CD4-positive, alpha-beta T cell treated with Interferon gamma for 1 hour (primary cell): ENCODE results near the gene KCNK5.

ENCODE experiments used
- DNase-seq: peaks from one replicate; pipeline ENCODE4 v3.0.0-alpha.2; 2020

Gene KCNK5

GRCh38 chr6:39228992-39229767, at the start of gene KCNK5:
KCNK5 (minus strand) TSS chr6:39229475; CDS start chr6:39229111, 364 bp downstream.
- peak; percentile 72 for DNase-seq

DNA sequence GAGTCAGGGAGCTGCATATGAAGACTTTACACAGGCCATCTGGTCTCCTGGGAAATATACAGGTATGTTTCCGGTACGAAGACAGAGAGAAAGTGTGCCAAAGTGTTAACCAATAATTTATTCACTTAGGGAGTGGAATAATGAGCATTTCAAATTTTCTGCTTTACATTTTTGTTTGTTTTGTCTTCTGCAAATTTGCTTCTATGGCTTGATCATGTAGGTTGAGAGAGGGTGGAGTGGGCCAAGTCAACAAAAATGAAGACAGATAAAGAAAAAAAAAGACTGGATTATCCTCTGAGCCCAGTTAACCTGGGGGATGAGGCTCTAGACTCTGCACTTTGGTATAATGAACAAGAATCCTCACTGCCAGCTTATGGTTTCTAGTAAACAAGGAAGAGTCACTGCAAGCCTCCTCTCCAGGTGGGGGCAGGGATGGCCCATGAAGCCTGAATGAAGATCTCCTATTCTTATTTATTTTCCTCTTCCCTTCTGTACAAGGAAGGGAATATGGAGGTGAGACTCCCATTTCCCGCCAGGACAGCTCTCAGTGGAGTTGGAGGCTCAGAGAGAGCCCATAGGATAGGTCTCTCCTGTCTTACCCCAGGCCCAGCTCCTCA, 47.2 kb upstream of the KCNK5 start:
- no peak for DNase-seq

GRCh38 chr6:39274903-39275302, 45.6 kb upstream of the KCNK5 start:
- no peak for DNase-seq

GRCh38 chr6:39274471-39274870, 45.2 kb upstream of the KCNK5 start:
- no peak for DNase-seq

DNA sequence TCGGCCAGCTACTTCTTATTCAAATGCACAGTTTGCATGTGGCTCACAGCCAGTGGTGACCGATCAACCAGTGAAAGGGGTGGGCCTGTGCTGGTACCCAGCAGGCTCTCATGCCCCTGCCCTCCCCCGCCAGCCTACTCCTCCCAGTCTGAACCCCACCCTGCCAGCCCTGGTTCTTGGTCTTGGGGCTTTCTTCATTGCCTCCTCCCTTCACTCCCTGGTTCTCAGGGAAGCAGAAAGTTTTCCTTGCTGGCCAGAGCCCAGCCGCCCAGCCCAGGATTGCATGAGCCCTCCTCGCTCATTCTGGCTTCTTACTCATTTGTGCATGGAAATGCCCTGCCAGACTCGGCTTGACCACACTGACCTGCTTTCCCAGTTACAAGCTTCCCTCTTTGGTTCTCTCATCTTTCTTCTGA, 44.1 kb upstream of the KCNK5 start:
- DNase-seq, result no peak

GRCh38 chr6:39269961-39270360, 40.7 kb upstream of the KCNK5 start:
- no peak for DNase-seq

GRCh38 chr6:39268721-39269120, 39.4 kb upstream of the KCNK5 start:
- no peak for DNase-seq

GRCh38 chr6:39268171-39268570, 38.9 kb upstream of the KCNK5 start:
- no peak for DNase-seq

DNA sequence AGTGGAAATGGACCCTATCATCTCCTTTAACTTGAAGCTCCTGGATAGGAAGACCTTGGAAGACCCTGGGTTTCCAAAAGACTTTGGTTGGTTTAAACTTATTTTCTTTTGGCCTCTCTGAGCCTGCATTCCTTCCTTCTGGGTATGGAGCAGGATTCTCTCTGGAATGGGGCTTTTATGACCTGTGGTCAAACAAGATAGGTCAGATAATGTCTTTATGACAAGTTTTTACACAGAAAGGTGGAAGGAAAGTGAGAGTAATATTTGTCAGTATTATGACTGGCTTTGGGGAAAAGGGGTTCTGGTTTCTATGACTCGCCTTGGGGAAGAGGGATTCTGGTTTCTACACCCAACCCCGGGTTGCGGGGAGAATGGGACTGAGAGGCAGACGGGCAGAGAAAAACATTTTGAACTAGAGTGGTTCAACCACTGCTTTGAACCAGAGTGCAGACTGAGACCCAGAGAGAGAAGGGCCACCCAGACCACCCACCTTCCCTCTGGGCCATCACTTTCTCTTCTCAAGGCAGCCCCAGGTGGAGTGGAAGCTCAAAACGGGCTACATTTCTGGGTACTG, 37.6 kb upstream of the KCNK5 start:
- DNase-seq, result no peak

GRCh38 chr6:39266375-39266774, 37.1 kb upstream of the KCNK5 start:
- DNase-seq, result no peak

GRCh38 chr6:39263303-39264037, 34.2 kb upstream of the KCNK5 start:
- no peak for DNase-seq

DNA sequence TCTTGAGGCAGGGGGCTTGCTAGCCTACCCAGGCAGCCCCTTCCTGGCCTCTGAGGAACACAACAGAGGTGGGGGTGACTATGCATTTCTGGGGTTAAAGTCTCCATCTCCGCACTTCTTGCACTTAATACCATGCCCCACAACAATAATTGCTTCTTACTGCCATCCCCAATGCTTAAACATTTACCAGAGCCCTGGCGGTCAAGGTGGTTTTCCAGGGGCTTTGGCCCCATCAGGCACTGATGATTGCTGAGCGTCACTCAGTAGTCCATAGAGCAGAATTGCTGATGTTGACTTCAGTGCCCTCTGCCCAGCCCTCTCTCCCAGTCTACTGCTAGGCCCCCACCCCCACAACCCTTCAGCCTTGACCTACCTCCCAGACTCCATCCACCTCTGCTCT, 32.5 kb upstream of the KCNK5 start:
- no peak for DNase-seq

- DNase-seq, result no peak
Observed at GRCh38 chr6:39260953-39261352, 31.7 kb upstream of the KCNK5 start.

DNA sequence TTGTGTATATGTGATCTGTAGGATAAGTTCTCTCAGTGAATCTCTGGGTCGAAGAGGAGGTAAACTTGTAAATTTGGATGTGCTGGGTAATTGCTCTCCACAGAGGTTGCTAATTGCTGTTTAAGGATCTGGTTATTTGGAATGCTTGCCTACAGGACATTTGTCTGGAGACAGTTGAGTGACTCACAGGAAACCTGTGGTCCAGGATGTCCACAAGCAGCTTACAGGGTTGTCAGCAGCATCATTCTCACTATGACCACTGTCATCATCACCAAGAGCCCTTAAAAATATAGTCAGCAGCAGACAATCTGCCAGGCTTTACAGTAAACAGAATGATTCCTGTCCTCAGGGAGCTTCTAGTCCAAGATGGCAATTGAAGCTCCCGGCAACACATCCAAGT, 31.2 kb upstream of the KCNK5 start:
- no peak for DNase-seq

GRCh38 chr6:39256294-39256940, 27.1 kb upstream of the KCNK5 start:
- DNase-seq, result no peak

GRCh38 chr6:39254999-39255535, 25.8 kb upstream of the KCNK5 start:
- DNase-seq, result no peak

- DNase-seq, result no peak
Observed at GRCh38 chr6:39251406-39251805, 22.1 kb upstream of the KCNK5 start.

- DNase-seq, result no peak
Observed at GRCh38 chr6:39250507-39250906, 21.2 kb upstream of the KCNK5 start.

DNA sequence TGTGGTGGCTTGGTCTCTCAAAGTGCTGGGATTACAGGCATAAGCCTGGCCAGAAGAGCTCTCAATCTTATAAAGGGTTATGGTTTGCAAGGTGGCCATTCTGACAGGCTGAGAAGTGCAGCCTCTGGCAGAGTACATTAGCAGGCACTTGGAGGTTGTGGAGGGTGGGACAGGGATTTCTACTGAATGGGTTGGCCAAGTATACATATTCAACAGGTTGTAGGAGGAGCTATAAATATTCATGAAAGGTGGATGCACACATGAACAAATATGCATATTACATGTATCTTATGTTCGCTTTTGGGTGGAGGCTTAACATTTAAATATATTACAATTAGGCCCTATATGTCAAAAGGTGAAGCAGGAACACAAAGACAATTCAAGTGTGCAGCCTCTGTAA, 20.0 kb upstream of the KCNK5 start:
- no peak for DNase-seq

- no peak for DNase-seq
Observed at GRCh38 chr6:39247667-39248194, 18.5 kb upstream of the KCNK5 start.

DNA sequence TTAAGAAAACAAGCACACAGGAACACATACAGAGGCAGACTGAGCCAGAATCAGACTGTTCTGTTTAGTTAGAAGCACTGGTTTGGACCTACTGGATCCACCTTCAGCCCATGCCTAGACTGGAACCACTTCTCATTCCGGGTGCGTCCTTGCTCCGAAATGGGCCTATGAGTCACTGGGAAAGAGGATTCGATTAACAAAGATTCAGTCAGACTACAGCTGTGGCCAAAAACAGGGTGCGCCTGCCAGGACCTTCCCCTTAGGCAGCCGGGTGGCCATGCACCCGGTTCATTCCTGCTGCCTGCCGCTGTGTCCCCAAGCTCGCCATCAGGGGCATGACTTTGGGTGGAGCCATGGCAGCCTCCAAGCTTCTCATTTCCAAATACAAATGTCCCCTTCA, 14.5 kb upstream of the KCNK5 start:
- DNase-seq, result no peak

- DNase-seq, result no peak
Observed at GRCh38 chr6:39240155-39240757, 11.0 kb upstream of the KCNK5 start.
